Fibroblast of skin of scalp (primary cell): Measurements from ENCODE around the gene QSER1.

Experiments
- DNase-seq: peaks from one replicate; pipeline ENCODE4 v3.0.0-alpha.2; 2013

QSER1 gene

DNA sequence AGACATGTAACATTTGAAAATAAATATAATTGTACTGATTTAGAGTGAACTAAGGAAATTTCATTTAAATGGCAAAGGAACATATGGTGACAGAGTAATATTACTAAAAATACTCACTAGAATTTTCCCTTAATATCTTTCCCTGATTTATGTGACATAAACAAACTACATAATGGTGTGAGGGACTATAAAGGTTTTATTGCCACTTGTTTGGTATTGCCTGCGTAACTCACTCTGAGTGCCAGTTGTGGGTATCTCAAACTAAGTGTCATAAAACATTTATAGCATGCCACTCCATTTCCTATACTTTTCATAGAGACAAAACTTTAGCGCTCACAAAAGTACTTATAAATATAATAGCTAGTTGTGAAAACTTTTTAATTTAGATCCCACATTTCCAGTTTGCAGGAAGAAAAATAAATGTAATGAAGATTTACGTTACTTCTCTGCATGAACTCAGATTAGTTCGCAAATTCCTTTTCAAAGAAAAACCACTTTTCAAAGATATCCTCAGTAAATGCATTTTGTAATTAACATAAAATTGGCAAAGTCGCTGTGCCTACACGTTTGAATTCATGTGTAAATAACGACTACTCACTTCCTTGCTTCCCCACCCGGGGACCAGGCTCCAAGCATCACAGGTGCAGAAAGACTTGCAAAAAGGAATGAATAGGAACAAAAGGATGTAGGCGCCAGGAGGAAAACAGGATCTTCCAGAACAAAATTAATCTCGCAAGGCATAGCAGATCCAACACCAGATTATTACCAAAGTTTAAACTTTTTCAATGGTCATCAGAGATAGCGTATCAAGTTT, 1.6 kb upstream of the QSER1 start:
- no peak for DNase-seq

DNA sequence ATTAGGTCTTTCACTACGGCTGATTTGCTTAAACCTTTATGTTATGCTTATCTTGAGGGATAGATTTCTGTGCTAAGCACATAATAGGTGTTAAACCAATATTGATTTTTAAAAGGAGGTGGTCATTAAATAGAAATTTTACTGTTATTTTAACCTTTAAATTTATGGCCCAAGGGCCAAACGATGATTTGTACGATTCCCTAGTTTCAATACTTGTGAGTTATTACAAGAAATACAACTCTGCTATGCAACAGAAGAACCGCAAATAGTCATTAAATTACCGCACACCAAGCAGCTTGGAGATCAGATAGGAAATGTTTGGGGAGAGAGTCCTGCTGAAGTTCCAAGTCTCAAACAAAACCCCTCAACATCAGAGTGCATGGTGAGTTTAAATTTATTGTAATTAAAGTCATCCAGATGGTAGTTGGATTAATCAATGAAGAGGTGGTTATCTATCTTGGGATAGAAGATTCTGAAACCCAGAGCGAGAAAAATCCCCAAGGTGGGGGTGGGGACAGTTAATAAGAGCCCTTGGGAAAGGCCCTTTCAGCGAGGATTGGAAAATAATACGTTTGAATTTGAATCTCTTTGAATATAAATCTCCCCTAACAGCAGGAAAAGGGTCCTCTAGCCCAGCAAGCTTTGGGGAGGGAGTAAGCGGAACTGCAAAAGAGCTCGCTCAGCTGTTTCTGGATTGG, 805 bp upstream of the QSER1 start:
- DNase-seq: peak; percentile 10

DNA sequence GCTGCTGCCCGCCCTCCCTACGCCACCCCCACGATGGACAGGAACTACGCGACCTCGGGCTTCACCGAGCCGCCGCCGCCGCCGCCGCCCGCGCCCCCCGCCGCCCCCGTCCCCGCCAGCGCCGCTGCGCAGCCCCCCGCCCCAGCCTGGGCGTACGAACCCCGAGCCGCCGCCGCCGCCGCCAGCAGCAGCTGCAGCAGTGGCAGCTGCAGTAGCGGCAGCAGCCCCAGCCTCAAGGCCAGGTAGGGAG, 407 bp downstream of the QSER1 start:
- no peak for DNase-seq

DNA sequence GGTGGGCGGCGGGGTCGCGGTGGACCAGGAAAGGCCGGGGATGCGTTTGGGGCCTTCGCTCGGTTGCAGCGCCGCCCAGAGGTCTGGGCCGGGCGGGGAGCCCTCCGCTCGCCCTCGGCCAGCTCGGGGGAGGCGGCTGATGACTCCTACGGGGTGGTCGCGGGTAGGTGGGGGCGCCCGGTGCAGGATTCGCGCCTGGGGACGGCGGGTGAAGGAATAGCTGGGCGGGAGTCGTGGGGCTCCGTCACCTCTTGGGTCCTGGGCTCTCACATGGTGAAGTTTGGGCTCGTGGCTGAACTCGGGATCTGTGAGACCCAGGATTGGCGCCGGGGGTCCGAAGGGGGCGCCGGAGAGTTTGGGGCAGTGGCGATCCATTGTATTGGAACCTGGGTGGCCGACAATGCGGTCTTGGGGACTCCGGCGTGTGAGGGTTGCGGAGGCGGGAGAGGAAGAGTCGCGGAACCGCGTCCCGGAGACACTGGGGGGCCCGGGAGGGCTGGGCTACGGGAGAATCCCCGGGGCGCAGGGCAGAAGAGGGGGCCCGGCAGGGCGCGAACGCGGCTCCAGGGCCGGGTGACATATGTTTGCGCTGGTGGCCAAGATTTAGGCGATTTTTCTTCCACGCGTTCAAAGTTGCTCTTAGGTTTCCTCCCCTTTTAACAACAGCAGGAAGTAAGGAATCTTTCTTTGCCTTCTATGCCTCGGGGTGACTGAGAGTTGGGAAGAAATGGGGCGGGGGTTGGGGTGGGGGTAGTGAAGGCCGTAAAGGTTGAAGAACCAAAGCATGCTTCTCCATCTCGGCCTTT, 935 bp downstream of the QSER1 start:
- DNase-seq: peak; percentile 52

DNA sequence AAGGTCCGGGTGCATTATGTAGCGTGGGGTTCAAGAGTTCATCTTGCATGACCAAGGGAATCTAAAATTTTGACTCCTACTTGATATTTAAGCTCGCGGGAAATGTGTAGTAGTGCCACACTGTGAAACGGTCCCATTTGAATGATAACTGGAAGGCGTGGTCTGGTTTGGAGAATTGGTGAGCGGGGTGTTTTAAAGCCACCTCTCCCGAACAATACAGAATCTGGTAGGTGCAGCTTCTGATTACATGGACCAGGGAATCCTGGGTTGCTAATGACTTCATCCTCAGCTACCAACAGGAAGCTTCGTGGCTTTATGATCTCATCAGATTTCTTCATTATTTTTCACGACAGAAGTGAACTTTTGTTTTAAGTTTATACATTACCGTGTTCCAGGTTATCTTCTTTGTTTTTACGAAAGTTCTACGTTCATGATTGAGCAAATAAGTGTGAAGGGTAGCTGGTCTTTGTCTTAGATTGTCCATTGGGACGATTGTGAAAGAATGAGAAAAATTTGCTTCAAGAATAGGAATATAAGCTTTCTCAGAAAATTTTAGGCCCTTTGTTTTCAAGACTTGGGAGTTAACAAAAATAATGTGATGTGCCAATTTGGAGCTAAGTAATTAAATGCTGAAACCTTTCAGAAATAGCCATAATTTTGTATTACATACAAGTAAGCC, 1.7 kb downstream of the QSER1 start:
- DNase-seq: peak; percentile 73

DNA sequence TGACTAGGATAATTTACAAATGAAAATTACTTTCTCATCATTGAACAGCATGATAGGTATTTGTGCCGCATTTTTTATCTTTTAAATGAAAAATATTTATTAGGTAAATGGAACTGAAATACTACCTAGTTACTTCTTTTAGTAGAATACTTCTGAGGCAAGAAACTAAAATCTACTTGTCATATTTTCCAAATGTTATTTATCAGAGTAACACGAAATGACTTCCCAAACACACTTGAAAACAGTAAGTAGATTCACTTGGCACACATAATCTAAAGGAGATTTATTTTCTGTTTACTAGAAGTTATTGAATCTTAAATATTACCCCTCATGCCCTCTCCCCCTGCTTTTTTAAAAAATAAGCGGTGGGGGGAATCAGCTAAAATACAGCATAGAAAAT, 2.3 kb downstream of the QSER1 start:
- DNase-seq: no peak

DNA sequence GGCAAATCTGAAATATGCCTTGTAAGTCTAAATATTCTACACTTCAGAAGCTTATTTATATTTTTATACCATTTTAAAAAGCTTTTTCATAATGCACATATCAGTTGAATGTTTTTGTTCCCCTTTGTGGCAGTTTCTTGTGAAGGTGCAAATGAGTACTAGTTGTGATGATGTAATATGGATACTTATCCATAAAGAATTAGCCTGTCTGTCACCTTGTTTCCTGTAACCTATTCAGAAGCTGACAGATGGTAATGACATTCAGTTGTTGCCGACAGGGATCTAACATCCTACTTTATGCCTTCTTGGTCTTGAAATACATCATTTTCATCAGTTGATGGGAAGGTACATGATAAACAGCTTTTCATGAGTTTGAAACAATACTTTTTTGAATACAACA, 2.9 kb downstream of the QSER1 start:
- DNase-seq: no peak

DNA sequence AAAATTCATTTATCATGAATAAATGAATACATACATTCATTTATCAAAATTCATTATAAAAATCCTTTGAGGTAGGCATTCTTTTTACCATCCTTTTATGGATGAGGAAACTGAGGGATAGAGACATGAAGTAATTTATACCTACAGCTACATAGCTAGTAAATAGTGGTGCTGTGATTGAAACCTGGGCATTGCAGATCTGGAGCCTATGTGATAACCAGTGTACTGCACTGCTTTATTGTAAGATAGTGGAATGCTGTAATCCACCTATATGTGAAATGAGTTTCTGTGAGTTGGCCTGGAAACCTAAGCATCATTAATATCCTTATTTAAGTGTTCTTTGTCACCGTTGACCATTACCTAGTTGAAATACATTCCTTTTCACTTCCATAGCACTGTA, 4.5 kb downstream of the QSER1 start:
- no peak for DNase-seq

DNA sequence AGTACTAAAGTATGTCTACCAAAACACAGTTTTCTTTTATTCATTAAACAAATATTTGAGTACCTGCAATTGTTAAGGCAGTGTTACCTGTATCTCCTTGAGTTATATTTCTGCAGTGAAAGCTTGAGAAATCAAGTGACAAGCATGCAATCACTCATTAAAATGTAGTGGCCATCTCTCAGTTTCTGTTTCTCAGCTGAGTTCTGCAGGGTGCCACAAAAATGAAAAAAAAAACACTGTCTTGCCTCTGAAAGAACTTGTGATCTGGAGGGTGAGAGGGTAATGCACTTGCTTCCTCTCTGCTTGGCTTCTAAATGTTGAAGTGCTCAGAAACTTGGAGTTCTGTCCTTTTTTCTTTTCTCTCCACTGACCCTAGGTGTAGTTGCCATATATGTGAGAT, 6.8 kb downstream of the QSER1 start:
- DNase-seq: no peak

DNA sequence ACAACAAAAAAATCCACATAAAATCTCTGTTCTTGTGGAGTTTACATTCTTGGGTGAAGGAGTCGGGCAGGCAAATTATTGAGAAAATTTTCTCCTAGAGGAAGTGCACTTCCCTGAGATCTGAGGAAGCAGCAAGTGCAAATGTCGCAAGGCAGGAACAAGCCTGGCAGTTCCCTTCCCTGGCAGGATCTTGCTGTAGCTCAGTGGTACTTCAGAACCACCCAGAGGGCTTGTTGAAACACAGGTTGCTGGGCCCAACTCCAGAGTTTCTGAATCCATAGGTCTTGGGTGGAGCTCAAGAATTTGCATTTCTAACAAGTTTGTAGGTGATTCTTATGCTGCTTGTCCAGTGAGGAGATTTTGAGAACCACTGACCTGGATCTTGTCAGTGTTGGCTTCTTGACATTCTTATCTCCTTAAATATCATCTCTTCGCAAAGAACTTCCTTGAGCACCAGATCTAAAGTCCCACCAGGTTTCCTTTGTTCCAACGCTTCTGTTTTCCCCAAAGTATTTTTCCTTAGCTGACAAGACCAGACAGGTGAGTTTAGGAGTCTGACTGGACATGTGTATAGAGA, 9.6 kb downstream of the QSER1 start:
- DNase-seq: no peak

DNA sequence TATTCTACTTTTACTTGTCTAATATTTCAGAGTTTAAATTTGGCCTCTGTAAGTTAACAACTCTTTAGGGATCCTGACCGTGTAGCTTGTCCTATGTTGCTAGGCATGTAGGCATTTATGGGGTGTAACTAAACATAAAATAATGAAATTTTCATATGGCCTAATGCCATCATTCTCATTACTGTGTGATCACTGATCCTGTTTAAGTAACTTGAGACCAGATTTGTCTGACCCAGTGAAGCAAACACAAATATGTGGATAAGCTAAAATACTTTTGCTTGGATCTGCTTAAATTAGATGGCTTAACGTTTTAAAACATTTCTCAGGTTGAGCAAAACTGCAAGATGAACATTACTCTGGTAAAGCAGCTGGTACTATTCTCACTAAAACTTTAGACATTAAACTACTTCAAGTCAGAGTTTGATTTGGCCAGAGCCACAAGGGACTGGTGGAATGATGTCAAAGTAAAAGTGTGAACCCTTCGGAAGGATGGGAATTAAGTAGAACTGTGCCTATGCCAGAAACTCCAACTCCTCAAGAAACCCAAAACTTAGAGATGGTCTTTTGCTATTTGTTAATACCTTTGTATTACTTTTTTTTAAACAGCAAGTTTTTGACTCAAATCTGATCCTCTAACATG, 12.5 kb downstream of the QSER1 start:
- DNase-seq: peak; percentile 2

DNA sequence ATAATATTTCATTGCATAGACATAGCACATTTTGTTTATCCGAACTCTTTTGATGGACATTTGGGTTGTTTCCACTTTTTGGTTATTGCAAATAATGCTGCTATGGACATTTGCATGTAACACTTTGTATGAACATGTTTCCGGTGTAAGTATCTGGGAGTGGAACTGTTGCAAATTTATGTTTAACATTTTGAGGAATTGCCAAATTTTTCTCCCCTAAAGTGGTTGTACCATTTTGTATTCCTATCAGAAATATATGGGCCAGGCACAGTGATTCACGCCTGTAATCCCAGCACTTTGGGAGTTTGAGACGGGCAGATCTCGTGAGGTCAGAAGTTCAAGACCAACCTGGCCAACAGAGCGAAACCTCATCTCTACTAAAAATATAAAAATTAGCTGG, 16.0 kb downstream of the QSER1 start:
- no peak for DNase-seq

DNA sequence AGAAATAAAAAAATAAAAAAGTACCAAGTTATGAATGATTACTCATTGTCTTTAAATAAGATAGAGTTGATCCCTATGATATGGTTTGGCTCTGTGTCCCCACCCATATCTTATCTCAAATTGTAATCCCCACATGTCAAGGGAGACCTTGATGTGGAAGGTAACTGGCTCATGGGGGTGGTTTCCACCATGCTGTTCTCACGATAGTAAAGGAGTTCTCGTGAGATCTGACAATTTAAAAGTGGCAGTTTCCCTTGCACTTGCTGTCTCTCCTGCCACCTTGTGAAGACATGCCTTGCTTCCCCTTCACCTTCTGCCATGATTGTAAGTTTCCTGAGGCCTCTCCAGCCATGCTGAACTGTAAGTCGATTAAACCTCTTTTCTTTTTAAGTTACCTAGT, 18.8 kb downstream of the QSER1 start:
- DNase-seq: no peak

DNA sequence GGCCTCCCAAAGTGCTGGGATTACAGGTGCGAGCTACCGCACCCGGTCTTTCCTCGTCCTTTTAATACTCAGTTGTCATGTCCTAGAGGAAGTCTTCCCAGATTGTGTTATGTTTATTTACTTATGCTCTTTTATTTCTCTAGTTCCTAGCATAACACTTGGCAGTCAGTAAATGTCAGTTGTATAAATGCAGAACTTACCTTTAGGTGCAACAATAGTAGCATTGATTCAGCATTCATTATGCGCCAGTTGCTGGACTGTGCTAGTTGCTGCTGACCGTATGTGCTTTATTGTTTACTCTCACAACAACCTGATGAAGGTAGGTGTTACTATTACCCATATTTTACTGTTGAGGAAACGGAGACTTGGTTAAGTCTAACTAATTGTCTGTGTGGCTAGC, 20.8 kb downstream of the QSER1 start:
- no peak for DNase-seq

DNA sequence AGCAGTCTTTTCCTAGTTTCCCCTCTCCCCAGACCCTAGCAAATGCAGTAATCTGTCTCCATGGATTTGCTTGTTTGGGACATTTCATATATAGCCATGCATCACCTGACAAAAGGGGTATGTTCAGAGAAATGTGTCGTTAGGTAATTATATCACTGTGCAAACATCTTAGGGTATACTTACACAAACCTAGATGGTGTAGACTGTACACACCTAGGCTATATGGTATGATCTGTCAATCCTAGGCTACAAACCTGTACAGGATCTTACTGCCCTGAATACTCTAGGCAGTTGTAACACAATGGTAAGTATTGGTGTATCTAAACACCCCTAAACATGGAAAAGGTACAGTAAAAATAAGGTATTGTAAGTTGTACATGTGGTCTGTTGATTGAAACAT, 23.8 kb downstream of the QSER1 start:
- DNase-seq: no peak

DNA sequence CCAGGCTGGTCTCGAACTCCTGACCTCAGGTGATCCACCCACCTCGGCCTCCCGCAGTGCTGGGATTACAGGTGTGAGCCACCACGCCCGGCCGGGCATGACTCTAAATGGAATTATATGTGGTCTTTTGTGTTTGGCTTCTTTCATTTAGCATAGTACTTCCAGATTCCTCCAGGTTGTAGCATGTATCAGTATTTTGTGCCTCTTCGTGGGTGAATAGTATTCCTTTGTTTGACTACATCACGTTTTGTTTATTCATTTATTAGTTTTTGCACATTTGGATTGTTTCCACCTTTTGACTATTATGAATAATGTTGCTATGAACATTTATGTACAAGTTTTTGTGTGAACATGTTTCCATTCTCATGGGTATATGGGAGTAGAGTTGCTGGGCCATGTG, 24.4 kb downstream of the QSER1 start:
- no peak for DNase-seq

DNA sequence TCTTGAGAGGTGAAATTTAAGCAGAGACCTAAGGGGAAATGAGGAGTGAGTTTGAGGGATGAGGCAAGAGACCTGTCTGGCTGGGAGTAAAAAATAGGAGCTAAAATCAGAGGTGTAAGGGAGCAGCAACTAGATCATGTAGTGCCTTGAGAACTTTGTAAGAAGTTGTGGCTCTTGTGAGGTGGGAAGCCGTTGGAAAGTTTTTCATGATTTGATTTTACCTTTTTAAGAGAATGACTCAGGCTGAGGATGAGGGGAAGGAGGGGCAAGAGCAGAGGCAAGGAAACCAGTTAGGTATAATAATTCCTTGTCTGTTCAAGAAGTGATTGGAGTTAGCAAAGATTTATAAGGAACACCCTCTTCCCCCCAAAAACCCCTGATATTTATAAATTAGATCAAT, 25.8 kb downstream of the QSER1 start:
- no peak for DNase-seq

DNA sequence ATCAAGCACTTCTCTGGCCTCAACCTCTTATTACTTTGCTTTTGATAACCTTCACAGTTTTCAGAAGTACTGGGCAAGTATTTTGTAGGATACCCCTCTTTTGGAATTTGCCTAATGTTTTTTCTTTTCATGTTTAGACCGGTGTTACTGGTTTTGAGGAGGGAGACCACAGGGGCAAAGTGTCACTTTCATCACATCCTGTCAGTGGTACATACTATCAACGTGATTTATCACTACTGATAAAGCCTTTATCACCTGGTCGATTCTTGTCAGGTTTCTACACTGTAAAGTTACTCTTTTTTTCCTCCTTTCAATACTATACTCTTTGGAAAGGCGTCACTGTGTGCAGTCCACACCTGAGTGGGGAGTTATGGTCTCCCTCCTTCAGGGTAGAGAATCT, 26.7 kb downstream of the QSER1 start:
- DNase-seq: no peak

DNA sequence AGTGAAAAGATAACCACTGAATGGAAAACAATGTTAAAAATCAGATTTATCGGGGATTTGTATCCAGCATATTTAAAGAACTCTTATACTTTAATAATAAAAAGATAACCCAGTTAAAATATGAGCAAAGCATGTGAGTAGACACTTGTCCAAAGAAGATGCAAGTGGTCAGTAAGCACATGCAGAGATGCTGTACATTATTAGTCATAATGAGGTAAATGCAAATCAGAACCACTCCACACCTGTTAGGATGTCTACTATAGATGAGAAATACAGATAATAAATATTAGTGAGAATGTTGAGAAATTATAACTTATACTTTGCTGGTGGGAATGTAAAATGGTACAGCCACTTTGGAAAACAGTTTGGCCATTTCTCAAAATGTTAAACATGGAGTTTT, 28.0 kb downstream of the QSER1 start:
- no peak for DNase-seq

DNA sequence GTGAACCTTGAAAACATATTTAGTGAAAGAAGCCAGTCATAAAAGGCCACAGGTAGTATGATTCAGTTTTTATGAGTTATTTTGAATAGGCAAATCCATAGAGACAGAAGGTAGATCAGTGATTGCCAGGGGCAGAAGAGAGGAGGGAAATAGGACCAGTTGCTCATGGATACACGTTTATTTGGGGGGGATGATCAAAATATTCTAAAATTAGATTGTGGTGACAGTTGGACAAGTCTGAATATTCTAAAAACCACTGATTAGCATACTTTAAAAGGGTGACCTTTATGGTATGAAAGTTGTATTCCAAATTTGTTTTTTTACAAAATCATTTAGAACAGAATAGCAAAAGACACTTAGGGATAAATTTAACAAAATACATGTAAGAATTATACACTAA, 28.6 kb downstream of the QSER1 start:
- no peak for DNase-seq

DNA sequence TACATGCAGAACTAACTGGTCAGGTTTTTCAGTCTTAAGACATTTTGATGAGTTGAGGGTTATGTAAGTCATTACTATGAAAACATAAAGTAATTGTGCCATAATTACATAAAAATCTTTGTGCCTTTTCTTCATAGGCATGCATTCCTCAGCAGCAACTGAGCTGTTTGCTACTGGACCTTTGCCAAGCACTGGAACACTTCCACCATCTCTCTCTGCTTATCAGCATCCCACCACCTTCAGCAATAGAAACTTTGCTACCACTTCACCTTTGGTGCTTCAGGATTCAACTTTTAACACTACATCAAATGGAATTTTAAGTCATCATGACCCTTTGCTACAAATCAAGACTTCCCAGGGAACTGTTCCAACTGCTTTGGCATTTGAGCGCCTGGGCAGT, 39.0 kb downstream of the QSER1 start:
- no peak for DNase-seq

DNA sequence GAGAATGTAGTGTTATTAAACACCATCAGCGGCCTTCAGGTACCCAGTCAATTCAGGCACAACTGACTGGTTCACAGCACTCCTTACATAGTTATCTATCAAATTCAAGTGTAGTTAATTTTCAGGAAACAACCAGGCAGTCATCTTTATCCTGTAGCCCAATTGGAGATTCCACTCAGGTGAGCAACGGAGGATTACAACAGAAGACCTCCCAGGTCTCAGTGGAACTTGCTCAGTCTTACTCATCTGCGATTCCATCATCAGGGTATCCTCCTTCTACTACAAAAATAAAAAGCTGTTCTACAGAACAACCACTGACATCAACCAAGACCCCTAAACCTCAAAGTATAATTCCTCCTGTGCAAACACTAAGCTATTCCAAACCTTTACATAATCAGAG, 39.6 kb downstream of the QSER1 start:
- DNase-seq: no peak
